ENCODE measurements around the gene XPNPEP3. TPM values are rescaled to one million over a fixed set of nuclear protein-coding genes. Genes with fewer than 3 reads are reported as not detected.

The XPNPEP3 gene
- polyA plus RNA-seq, 1 of the 3 experiments (the other 2 are of a cell fraction) = 8.6 TPM

- Histone ChIP-seq H2AFZ (ENCODE audit: low read depth) (no peak overlapping the region), H3K36me3 (replicated peaks in 1 of 2; ENCODE audit: control insufficient read depth in 1 of 2, insufficient read depth in 2 of 2, low read length in 1 of 2) (peaks cover 0 to 10% of the 10 kb centered on the region in 2 experiments), H3K4me2 (no peak overlapping the region), H3K27me3 (ENCODE audit: insufficient read depth) (no peaks in the 10 kb centered on the region), H3K9me3 (no peaks in the 10 kb centered on the region), H4K20me1 (ENCODE audit: insufficient read depth) (no peaks in the 10 kb centered on the region), H3K9ac (no peak overlapping the region), H3K79me2 (ENCODE audit: insufficient read depth) (no peaks in the 10 kb centered on the region), H3K4me1 (ENCODE audit: control insufficient read depth in 1 of 2, insufficient read depth in 2 of 2, low read depth in 1 of 2, low read length in 1 of 2) (no peaks in the 10 kb centered on the region), H3K4me3 (ENCODE audit: low read depth in 2 of 2, low read length in 1 of 2) (no peak overlapping the region), H3K9me2 (no peaks in the 10 kb centered on the region), H3K27ac (ENCODE audit: low read depth in 2 of 2, low read length in 1 of 2) (no peak overlapping the region), H3F3A (replicated peaks; ENCODE audit: insufficient read depth) (no peaks in the 10 kb centered on the region)
- ChIA-PET POLR2A (no interaction called here), CTCF (no interaction called here)
- 96% methylated on average over 2 of the region's 2 CpGs for WGBS (ENCODE audit: low lambda C conversion rate)
- DNase-seq = no peak
- TF ChIP-seq EZH2phosphoT487 (IDR thresholded peaks at IDR 0.05; ENCODE audit: borderline replicate concordance, low read depth) (no peak), FOSL2 (IDR thresholded peaks at IDR 0.05; ENCODE audit: borderline replicate concordance, low read depth) (no peak), REST (IDR thresholded peaks at IDR 0.05; ENCODE audit: low read depth, low read length) (no peak), SIN3A (IDR thresholded peaks at IDR 0.05; ENCODE audit: borderline replicate concordance, low read depth, low read length) (no peak), GABPA (IDR thresholded peaks at IDR 0.05; ENCODE audit: low read depth) (no peak), NFIC (IDR thresholded peaks at IDR 0.05; ENCODE audit: borderline replicate concordance) (no peak), TAF1 (IDR thresholded peaks at IDR 0.05; ENCODE audit: borderline replicate concordance, low read depth, low read length) (no peak), IRF3 (IDR thresholded peaks at IDR 0.05; ENCODE audit: low read depth, low read length) (no peak), MEF2A (IDR thresholded peaks at IDR 0.05; ENCODE audit: borderline replicate concordance, low read depth) (no peak), TCF12 (IDR thresholded peaks at IDR 0.05) (no peak), TEAD4 (IDR thresholded peaks at IDR 0.05; ENCODE audit: borderline replicate concordance, insufficient read depth) (no peak), SMC3 (IDR thresholded peaks at IDR 0.05; ENCODE audit: low read depth, low read length) (no peak), GATA2 (CRISPR knock-in tag; IDR thresholded peaks at IDR 0.05) (no peak), EP300 (IDR thresholded peaks at IDR 0.05; ENCODE audit: borderline replicate concordance in 1 of 2, low read depth in 1 of 2, low read length in 1 of 2) (no peak), FOXJ3 (CRISPR knock-in tag; IDR thresholded peaks at IDR 0.05) (no peak), ELF1 (IDR thresholded peaks at IDR 0.05) (no peak), JUND (IDR thresholded peaks at IDR 0.05) (no peak)
Measured at GRCh38 chr22:40878922-40879321, 22.0 kb downstream of the XPNPEP3 start.

Measured in SK-N-SH (cell line).